GM18502 (cell line): Measurements from ENCODE around the gene EPHB2.
"Not testable (repeated sequence)": the region's sequence is repeated elsewhere in the genome, so short reads cannot be mapped to it uniquely, and the experiment has no call there.

ENCODE experiments used
- ATAC-seq: cut with Tn5 transposase; IDR thresholded peaks from one replicate; pipeline ENCODE4 v1.9.1; 2021; ENCODE audit warnings: mild to moderate bottlenecking; ENCODE audit not compliant: unreplicated experiment, poor library complexity

EPHB2 gene

GRCh38 chr1:22830041-22830566 is 119.5 kb downstream of the EPHB2 start:
- ATAC-seq, result no peak

- ATAC-seq, result no peak
Measured at GRCh38 chr1:22830757-22831340, 120.2 kb downstream of the EPHB2 start.

DNA sequence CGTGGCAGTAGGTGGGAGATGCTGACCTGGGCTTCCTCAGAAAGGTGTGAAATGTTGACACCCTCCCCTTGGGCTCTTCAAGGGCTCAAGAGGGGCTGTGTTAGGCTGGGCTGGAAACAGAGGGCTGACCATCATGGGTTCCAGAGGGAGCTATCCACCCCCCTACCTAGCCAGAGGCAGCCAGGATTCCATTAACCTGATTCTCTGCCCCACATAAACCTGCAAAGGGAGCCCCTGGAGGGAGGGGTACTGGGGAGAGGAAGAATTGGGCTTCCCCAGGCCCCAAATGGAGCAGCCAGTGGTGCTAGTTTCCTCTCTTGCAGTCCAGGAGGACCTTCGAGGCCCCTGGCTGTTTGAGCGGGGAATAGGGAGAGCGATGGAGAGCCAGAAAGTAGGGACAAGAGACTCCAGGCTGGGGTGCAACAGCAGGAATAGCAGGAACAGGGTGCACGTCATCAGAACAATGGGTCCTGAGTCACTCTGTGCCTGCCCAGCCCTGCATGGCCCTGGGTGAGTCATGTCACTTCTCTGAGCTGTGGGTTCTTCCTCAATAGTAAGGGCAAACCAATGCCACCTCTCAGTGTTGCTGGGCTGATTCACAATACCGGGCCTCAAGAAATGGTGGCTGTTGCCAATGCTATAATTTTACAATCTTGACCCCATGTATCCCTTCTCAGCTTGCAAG is 121.2 kb downstream of the EPHB2 start:
- no peak for ATAC-seq

- ATAC-seq, result no peak
Measured at GRCh38 chr1:22832414-22832786, 121.8 kb downstream of the EPHB2 start.

GRCh38 chr1:22833699-22834098 is 123.1 kb downstream of the EPHB2 start:
- ATAC-seq, result no peak

- ATAC-seq, result not testable (repeated sequence)
Measured at GRCh38 chr1:22834420-22834819, 123.8 kb downstream of the EPHB2 start.

- ATAC-seq, result no peak
Measured at GRCh38 chr1:22835636-22836319, 125.1 kb downstream of the EPHB2 start.

DNA sequence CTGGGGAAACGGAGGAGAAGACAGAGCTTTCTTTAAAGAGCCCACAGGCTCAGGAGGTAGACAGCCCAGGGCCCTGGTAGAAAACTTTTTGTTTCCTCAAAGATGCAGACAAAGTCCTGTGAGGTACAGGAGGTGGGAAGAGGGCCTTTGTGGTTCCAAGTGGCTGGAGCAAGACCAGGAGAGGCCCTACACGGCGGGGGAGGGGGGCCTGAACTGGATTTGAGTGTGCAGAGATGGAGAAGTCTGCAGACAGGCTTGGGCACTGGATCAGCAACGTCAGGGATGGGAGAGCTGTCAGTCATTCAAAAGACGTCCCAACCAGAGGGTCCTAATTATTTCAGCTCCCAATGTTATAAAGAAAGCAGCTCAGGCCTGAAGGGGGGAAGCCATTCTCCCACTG is 126.2 kb downstream of the EPHB2 start:
- no peak for ATAC-seq

- no peak for ATAC-seq
Measured at GRCh38 chr1:22837332-22837731, 126.7 kb downstream of the EPHB2 start.

GRCh38 chr1:22838965-22839364 is 128.3 kb downstream of the EPHB2 start:
- no peak for ATAC-seq

DNA sequence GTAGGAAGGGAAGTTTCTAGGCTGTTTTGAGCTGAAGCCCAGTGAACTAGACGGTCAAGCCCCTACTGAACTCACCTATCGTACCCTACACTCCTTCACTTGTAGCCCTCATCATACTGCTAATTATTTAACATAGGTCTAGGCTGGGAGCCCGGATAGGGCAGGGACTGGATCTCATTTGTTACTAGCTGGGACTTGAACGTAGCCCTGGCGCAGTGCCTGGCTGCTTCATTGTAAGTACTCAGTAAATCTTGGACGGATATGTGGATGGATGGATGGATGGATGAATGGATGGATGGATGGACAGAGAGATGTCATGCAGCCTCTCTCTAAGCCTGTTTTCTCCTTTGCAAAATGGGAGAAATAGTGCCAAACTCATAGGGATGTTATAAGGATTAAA is 129.2 kb downstream of the EPHB2 start:
- ATAC-seq, result no peak

DNA sequence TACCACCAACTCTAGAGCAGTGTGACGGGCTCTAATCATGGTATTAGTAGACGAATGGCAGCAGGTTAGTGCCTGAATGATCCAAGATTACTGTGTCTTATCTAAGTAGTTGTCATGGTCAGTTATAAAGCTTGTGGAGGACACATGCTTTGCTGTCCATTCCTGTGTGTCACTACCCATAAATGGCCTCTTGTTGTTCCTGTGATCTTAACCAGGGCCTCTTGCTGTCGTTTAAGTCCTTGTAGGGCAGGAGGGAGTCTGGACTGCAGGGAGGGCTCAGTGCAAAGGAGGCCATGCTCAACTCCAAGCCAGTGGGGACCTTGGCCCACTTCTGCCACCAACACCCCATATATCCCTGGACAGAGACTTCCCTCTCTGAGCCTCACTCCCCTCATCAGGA is 130.5 kb downstream of the EPHB2 start:
- no peak for ATAC-seq

- ATAC-seq, result no peak
Measured at GRCh38 chr1:22841860-22842281, 131.2 kb downstream of the EPHB2 start.

DNA sequence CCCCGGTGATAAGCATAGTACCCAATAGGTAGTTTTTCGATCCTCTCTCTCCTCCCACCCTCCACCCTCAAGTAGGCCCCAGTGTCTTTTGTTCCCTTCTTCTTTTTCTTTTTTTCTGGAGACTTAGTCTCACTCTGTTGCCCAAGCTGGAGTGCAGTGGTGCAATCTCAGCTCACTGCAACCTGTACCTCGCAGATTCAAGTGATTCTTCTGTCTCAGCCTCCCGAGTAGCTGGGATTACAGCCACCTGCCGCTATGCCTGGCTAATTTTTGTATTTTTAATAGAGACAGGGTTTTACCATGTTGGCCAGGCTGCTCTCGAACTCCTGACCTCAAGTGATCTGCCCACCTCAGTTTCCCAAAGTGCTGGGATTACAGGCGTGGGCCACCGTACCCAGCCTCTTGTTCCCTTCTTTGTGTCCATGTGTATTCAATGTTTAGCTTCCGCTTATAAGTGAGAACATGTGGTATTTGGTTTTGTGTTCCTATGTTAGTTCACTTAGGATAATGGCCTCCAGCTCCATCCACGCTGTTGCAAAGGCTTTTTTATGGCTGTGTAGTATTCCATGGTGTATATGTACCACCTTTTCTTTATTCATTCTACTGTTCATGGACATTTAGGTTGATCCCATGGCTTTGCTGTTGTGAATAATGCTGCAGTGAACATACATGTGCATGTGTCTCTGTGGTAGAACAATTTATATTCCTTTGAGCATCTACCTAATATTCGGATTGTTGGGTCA is 133.0 kb downstream of the EPHB2 start:
- not testable (repeated sequence) for ATAC-seq

DNA sequence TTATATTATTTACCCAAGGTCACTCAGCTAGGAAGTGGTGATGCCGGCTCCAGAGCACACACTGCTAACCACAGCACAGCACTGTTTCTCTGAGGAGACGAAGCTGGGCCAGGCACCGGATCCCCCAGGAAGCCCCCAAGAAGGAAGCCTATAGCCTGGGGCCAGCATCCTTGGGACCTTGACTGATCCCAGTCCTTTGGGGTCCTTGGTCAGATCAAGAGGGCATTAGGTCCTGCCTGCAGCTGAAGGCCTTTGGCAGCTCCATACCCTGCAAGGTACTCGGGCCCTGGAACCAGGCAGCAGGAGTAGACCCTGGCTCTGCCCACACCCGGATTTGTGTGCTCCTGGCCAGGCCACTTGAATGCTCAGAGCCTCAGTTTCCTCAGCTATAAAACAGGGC is 134.0 kb downstream of the EPHB2 start:
- ATAC-seq, result no peak

- ATAC-seq, result no peak
Measured at GRCh38 chr1:22845398-22845935, 134.8 kb downstream of the EPHB2 start.

DNA sequence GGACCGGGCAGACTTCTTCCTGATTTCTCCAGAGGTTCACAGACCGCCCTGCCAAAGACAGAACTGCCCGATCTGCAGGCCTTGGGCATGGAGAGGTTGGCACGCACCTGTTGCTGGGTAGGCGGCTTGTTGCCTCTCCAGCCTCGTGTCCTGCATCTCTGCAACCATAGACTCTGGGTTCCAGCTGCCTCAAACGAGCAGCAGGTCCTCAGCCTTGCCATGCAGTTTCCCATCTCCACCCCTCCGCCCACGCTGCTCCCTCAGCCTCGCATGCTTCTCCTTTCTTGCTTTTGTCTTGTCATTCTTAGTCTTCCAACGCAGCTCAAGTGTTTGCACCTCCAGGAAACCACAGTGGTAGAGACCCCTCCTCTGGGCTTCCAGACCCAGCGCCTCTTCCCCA is 135.8 kb downstream of the EPHB2 start:
- no peak for ATAC-seq

DNA sequence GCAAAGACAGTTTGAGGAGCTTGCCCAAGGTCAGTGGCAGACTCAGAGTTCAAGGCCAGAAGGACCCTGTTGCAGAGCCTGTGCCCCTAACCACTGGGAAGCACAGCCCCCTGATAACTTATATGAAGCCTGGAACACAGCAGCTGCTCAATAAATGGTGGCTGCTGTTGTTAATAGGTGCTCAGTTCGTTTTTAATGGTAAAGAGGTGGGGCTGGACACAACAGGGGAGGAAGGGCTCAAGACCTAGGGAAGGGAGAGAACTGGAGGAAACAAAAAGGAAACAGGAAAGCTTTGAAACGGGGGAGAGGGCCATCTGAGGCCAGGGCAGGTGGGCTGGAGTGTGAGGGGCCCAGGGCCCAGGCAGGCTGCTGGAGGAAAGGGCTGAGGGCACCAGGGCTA is 136.6 kb downstream of the EPHB2 start:
- ATAC-seq, result no peak

GRCh38 chr1:22847709-22848108 is 137.1 kb downstream of the EPHB2 start:
- no peak for ATAC-seq

GRCh38 chr1:22848405-22848804 is 137.8 kb downstream of the EPHB2 start:
- no peak for ATAC-seq

GRCh38 chr1:22849770-22850169 is 139.1 kb downstream of the EPHB2 start:
- ATAC-seq, result no peak
